GM23338 (cell line): Measurements from ENCODE around the gene ILKAP. TPM values are rescaled to one million over a fixed set of nuclear protein-coding genes. Genes with fewer than 3 reads are reported as not detected.

ENCODE experiments used
- ATAC-seq: fragments of 200-7000 bp; cut with Tn5 transposase; 3 replicates; pipeline ENCODE4 v1.9.1; 2020
- DNase-seq: peaks from one replicate; pipeline ENCODE4 v3.0.0-alpha.2; 2015; ENCODE audit warnings: low spot score
- H2AFZ ChIP-seq: fragments of 200-600 bp; sonication (generic); 2 replicates; pipeline ENCODE4 v1.8.0; 2016; ENCODE audit warnings: antibody characterized with exemption, mild to moderate bottlenecking, moderate library complexity
- H3F3A ChIP-seq: fragments of 200-600 bp; sonication (generic); replicated peaks from 2 replicates; pipeline ENCODE4 v1.8.0; 2017; ENCODE audit warnings: antibody characterized with exemption, mixed run types, low read depth
- H3K27ac ChIP-seq: fragments of 200-600 bp; sonication (generic); 2 replicates; pipeline ENCODE4 v1.6.1; 2016; ENCODE audit warnings: low read depth
- H3K27me3 ChIP-seq: fragments of 200-600 bp; sonication (generic); 2 replicates; pipeline ENCODE4 v1.8.0; 2016; ENCODE audit warnings: mild to moderate bottlenecking, mixed run types, moderate library complexity; ENCODE audit not compliant: insufficient read depth
- H3K36me3 ChIP-seq: fragments of 200-600 bp; sonication (generic); 2 replicates; pipeline ENCODE4 v1.8.0; 2016; ENCODE audit warnings: mild to moderate bottlenecking; ENCODE audit not compliant: insufficient read depth
- H3K4me1 ChIP-seq: fragments of 200-600 bp; sonication (generic); 2 replicates; pipeline ENCODE4 v1.8.0; 2016; ENCODE audit warnings: mild to moderate bottlenecking, moderate library complexity; ENCODE audit not compliant: insufficient read depth
- H3K4me2 ChIP-seq: fragments of 200-600 bp; sonication (generic); 2 replicates; pipeline ENCODE4 v1.7.1; 2017; ENCODE audit warnings: mixed run types
- H3K4me3 ChIP-seq: fragments of 200-600 bp; sonication (generic); 2 replicates; pipeline ENCODE4 v1.6.1; 2016; ENCODE audit warnings: mixed run types
- H3K79me2 ChIP-seq: fragments of 200-600 bp; sonication (generic); replicated peaks from 2 replicates; pipeline ENCODE4 v1.8.0; 2017; ENCODE audit warnings: mild to moderate bottlenecking; ENCODE audit not compliant: insufficient read depth
- H3K9me2 ChIP-seq: fragments of 200-600 bp; sonication (generic); 2 replicates; pipeline ENCODE4 v1.8.0; 2017; ENCODE audit not compliant: insufficient read depth
- H4K20me1 ChIP-seq: fragments of 200-600 bp; sonication (generic); replicated peaks from 2 replicates; pipeline ENCODE4 v1.8.0; 2017; ENCODE audit warnings: mild to moderate bottlenecking; ENCODE audit not compliant: insufficient read depth
- H3K27ac Mint-ChIP-seq: 2 replicates; pipeline ENCODE4 v1.8.0; 2020; ENCODE audit warnings: inconsistent platforms, mild to moderate bottlenecking, moderate library complexity, mixed read lengths
- H3K27me3 Mint-ChIP-seq: 3 replicates; pipeline ENCODE4 v1.8.0; 2022; ENCODE audit warnings: low read depth, mild to moderate bottlenecking, moderate library complexity, mixed read lengths, inconsistent platforms; ENCODE audit not compliant: insufficient read depth, poor library complexity
- H3K36me3 Mint-ChIP-seq: 3 replicates; pipeline ENCODE4 v1.8.0; 2021; ENCODE audit warnings: low read depth, mild to moderate bottlenecking, inconsistent platforms, moderate library complexity, mixed read lengths
- H3K4me1 Mint-ChIP-seq: 3 replicates; pipeline ENCODE4 v1.8.0; 2020; ENCODE audit warnings: mild to moderate bottlenecking, inconsistent platforms, mixed read lengths
- H3K4me3 Mint-ChIP-seq: 3 replicates; pipeline ENCODE4 v1.8.0; 2021; ENCODE audit warnings: moderate library complexity, mild to moderate bottlenecking, inconsistent platforms, mixed read lengths
- H3K9me3 Mint-ChIP-seq: 3 replicates; pipeline ENCODE4 v1.8.0; 2020; ENCODE audit warnings: moderate library complexity, mild to moderate bottlenecking, inconsistent platforms, mixed read lengths
- CREB1 ChIP-seq: fragments of 250-450 bp; sonication (Bioruptor Pico); IDR thresholded peaks from 2 replicates; pipeline ENCODE4 v1.5.0; 2020; ENCODE audit warnings: low read depth, mild to moderate bottlenecking, moderate library complexity
- JUNB ChIP-seq: IDR thresholded peaks from one replicate; pipeline ENCODE4 v1.6.1; 2016; ENCODE audit warnings: antibody characterized with exemption; ENCODE audit not compliant: unreplicated experiment
- NANOG ChIP-seq: IDR thresholded peaks from 2 replicates; pipeline ENCODE4 v1.6.1; 2016; ENCODE audit warnings: antibody characterized with exemption, borderline replicate concordance
- POLR2AphosphoS5 ChIP-seq: IDR thresholded peaks from 2 replicates; pipeline ENCODE4 v1.6.1; 2016; ENCODE audit warnings: antibody characterized with exemption, low read depth
- REST ChIP-seq: IDR thresholded peaks from one replicate; pipeline ENCODE4 v1.6.1; 2018; ENCODE audit warnings: antibody characterized with exemption; ENCODE audit not compliant: unreplicated experiment
- ZNF114 ChIP-seq: fragments of 250-450 bp; sonication (Bioruptor Pico); IDR thresholded peaks from 2 replicates; pipeline ENCODE4 v1.5.0; 2020; ENCODE audit warnings: mild to moderate bottlenecking, moderate library complexity
- ZNF331 ChIP-seq: fragments of 250-450 bp; sonication (Bioruptor Pico); IDR thresholded peaks from 2 replicates; pipeline ENCODE4 v1.5.0; 2020; ENCODE audit warnings: low read depth, mild to moderate bottlenecking, moderate library complexity
- polyA plus RNA-seq: library from polyadenylated mRNA; unstranded; fragments of >200 nt; fragmentation: Nextera tagmentation; extraction: Ambion mirVana; gene quantifications from 2 replicates; pipeline ENCODE4 v1.2.1, GENCODE V29; 2016
- total RNA-seq: library from RNA; depleted of rRNA; stranded (reverse); fragments of >200 nt; shearing (Covaris generic); gene quantifications from 2 replicates; pipeline ENCODE4 v1.2.3, GENCODE V29; 2014
- TF ChIP-seq, protein P1 (sequence below), 2 experiments: fragments of 200-600 bp in 1 of 2; sonication (generic) in 1 of 2; conservative IDR thresholded peaks; 2 replicates each; pipeline versions ENCODE4 v1.5.1 to v1.6.1; 2016 to 2017; ENCODE audit warnings: antibody characterized with exemption in 2 of 2, low read depth in 2 of 2, mild to moderate bottlenecking in 2 of 2, moderate library complexity in 1 of 2
- TF ChIP-seq, protein P2 (sequence below): IDR thresholded peaks from 2 replicates; pipeline ENCODE4 v1.6.1; 2016; ENCODE audit warnings: antibody characterized with exemption

The ILKAP gene
- total and polyA plus RNA-seq, 2 experiments from 2014 or later = 17.0 to 35.9 TPM

GRCh38 chr2:238169048-238169707, 34.3 kb downstream of the ILKAP start:
- ATAC-seq = no peak
- Histone ChIP-seq H3K27ac (no peak overlapping the region), H3K4me2 (no peak overlapping the region), H3K27me3 (peaks cover 11% of the 10 kb centered on the region), H3F3A (no peaks in the 10 kb centered on the region), H2AFZ (no peak overlapping the region), H3K36me3 (no peaks in the 10 kb centered on the region), H3K79me2 (no peaks in the 10 kb centered on the region), H3K9me2 (no peaks in the 10 kb centered on the region), H3K4me3 (no peak overlapping the region), H3K4me1 (no peaks in the 10 kb centered on the region), H4K20me1 (no peaks in the 10 kb centered on the region; the same call in 1 of the 2 replicates)
- no peak overlapping the region for H3K4me3 Mint-ChIP-seq
- peaks cover 34% of the 10 kb centered on the region for H3K36me3 Mint-ChIP-seq
- TF ChIP-seq CREB1 = no peak
- no peak for TF ChIP-seq POLR2AphosphoS5
- TF ChIP-seq REST = no peak
- TF ChIP-seq NANOG = no peak
- TF ChIP-seq, protein P1, sequence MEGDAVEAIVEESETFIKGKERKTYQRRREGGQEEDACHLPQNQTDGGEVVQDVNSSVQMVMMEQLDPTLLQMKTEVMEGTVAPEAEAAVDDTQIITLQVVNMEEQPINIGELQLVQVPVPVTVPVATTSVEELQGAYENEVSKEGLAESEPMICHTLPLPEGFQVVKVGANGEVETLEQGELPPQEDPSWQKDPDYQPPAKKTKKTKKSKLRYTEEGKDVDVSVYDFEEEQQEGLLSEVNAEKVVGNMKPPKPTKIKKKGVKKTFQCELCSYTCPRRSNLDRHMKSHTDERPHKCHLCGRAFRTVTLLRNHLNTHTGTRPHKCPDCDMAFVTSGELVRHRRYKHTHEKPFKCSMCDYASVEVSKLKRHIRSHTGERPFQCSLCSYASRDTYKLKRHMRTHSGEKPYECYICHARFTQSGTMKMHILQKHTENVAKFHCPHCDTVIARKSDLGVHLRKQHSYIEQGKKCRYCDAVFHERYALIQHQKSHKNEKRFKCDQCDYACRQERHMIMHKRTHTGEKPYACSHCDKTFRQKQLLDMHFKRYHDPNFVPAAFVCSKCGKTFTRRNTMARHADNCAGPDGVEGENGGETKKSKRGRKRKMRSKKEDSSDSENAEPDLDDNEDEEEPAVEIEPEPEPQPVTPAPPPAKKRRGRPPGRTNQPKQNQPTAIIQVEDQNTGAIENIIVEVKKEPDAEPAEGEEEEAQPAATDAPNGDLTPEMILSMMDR (conservative IDR thresholded peaks at IDR 0.05; ENCODE audit: low read depth in 2 of 2) = no peak
- TF ChIP-seq, protein P2, sequence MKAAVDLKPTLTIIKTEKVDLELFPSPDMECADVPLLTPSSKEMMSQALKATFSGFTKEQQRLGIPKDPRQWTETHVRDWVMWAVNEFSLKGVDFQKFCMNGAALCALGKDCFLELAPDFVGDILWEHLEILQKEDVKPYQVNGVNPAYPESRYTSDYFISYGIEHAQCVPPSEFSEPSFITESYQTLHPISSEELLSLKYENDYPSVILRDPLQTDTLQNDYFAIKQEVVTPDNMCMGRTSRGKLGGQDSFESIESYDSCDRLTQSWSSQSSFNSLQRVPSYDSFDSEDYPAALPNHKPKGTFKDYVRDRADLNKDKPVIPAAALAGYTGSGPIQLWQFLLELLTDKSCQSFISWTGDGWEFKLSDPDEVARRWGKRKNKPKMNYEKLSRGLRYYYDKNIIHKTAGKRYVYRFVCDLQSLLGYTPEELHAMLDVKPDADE = no peak
- no peak for TF ChIP-seq ZNF331 (CRISPR knock-in tag)
- no peak for TF ChIP-seq JUNB
- no peak for TF ChIP-seq ZNF114 (CRISPR knock-in tag)
- H3K9me3 Mint-ChIP-seq = no peaks in the 10 kb centered on the region
- peaks cover 18% of the 10 kb centered on the region for H3K27me3 Mint-ChIP-seq
- no peak overlapping the region for H3K27ac Mint-ChIP-seq
- H3K4me1 Mint-ChIP-seq = no peaks in the 10 kb centered on the region
- no peak for DNase-seq
